ENCODE measurements around the gene ISG15.
"Not testable (repeated sequence)": the region's sequence is repeated elsewhere in the genome, so short reads cannot be mapped to it uniquely, and the experiment has no call there.

GRCh38 chr1:1057769-1058087 lies 44.4 kb downstream of the ISG15 start:
- not testable (repeated sequence) for TF ChIP-seq ZNF274 (IDR thresholded peaks at IDR 0.05; ENCODE audit: low read depth, low read length); SUZ12 (IDR thresholded peaks at IDR 0.05; ENCODE audit: extremely low read depth, insufficient read depth, insufficient read length); YY1 (IDR thresholded peaks at IDR 0.05; ENCODE audit: insufficient read depth, insufficient read length)
